RCC 7860 (cell line): ENCODE results near the gene UPP2.

ENCODE experiments used
- DNase-seq: peaks from one replicate; pipeline ENCODE4 v3.0.0-alpha.2; 2015; ENCODE audit warnings: low spot score
- FAIRE-seq: peaks from 2 replicates; lab custom pipeline; 2012; peaks lifted over from hg19 to GRCh38; lab: Jason Lieb, UNC

UPP2 gene

DNA sequence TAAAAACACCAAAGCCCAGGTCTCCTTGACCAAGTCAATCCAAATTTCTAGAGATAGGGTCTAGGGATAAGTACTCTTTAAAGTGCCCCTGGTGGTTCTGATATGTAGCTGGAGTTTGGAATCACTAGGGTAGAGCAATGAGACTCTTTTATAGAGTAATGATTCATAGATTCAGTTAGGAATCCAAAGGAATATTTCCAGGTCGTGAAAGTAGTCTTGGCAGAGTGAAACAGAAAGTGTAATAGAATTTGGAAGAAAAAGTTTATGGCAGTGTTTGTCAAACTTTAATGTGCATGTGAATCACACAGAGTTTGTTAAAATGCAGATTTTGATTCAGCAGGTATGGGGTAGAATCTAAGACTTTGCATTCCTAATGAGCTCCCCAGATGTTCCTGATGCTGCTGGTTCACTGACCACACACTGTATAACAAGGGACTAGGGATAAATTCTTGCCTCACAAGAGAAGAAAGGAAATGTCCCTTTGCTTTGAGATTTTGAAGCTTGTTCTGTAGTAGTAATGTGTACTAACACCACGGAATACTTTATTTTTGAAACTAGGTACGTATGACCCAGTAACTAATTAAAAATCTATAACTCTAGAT, 1.8 kb downstream of the UPP2 start:
- FAIRE-seq (no peak), DNase-seq (no peak)

DNA sequence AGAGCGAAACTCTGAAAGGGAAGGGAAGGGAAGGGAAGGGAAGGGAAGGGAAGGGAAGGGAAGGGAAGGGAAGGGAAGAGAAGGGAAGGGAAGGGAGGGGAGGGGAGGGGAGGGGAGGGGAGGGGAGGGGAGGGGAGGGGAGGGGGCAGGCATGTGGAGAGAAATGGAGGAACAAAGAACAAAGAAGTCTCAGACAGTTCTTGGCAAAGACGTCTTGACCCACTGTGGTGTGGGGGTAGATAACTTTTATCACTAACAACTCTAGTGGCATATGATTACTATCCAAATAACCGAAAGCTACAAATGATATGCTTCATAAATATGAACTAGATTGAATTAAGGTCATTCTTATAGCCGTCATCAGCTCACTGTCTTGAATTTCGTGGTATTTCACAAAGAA, 3.2 kb downstream of the UPP2 start:
- no peak for DNase-seq
- FAIRE-seq, result no peak

DNA sequence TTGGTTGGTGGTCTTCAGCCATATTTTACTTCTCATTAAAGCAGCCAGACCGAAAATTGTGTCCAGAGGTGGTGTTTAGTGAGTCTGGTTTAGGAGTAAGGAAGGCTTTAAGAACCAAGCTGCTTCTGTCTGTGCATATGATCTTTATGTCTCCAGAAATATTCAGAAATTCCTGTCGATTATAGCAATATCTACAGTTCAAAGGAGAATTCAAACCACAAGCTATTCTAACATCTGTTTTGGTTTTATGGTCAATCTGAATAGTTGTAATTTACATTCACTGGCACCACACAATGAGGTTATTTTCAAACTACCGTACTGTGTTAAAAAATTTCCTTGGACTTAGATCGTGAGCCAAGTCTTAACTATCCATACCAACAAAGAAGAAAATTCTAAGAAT, 11.3 kb downstream of the UPP2 start:
- FAIRE-seq, result no peak
- DNase-seq, result no peak

DNA sequence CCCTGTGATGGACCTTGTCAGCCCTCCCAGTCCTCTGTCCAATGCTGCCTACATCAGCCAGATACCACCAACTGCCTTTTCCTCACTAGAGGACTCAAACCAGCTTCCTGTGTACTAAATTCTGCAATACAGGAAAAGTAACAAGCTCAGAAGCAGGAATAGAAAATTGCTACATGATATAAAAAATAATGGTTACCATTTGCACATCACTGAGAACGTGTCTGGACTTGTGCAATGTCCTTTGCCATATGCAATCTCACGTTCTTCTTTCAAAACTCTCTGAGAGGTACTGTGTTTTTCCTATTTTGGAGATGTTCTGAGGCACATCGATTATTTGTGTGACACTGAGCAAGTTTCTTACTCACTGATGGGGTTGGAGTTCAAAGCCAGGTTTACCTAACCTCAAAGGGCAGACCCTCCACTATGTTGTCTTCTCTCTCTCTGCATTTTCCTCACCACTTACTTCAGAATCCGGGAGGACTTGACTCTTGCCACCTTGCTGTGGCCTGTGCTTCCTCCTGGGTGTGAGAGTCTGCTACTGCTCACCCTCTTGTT, 12.1 kb downstream of the UPP2 start:
- FAIRE-seq (no peak), DNase-seq (no peak)

DNA sequence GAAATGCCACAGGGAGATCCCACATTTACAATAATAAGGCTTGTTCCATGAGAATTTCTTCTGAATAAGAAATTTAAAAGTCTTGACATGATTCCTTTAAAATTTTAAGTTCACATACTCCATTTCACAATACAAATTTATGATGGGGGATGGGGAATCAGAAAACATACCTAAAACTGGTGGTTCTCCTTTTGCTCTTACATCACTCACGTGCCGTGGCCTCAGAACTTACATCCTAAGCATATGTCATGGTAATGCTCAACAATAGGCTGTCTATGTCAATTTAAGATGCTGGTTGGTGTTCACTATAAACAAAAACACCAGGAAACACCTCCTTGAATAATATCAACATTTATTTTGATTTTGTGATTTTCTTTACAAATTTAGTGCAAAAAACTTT, 12.8 kb downstream of the UPP2 start:
- DNase-seq (no peak), FAIRE-seq (no peak)

DNA sequence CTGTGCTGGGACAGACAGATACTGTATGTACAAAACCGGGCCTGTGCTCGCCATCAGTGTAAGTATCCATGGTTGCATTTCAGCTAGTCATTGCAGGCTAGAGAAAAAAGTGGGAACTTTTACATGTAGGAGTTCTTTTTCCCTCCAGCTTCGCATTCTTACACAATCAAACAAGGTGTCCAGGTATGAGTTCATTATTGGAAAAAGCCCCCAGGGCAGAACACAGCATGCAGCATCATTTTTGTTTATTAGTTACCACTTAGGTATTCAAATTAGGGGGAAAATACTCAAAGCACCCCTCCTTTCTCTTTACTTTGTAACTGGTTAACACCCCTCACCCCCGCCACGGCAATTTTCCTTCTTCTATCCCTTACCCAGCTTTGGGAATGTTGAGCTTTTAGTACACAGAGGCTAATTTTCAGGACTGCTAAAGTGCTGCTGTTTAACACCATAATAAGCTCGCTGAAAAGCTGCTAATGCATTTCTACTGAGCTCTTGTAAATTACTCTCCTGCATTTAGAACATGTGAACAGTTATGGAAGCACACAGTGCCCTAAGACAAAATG, 13.6 kb downstream of the UPP2 start:
- DNase-seq, result no peak
- no peak for FAIRE-seq

DNA sequence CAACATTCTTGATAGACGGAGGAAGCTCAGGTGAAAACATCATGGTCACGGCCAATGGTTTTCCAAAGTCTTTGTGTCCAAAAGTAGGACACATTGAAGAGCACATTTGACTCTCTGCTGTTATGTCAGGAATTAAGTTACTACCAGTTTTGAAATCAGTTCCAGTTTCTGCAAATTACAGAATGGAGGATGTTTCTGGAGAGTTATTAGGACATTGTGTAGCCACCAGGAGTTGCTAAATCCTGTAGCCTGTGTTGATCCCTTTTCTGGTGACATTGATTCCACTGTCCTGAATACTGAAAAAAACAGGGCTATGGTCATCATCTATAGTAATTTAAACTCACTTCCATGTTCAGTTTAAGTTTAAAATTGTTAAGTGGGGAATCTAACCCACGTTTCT, 15.3 kb downstream of the UPP2 start:
- FAIRE-seq (no peak), DNase-seq (no peak)

DNA sequence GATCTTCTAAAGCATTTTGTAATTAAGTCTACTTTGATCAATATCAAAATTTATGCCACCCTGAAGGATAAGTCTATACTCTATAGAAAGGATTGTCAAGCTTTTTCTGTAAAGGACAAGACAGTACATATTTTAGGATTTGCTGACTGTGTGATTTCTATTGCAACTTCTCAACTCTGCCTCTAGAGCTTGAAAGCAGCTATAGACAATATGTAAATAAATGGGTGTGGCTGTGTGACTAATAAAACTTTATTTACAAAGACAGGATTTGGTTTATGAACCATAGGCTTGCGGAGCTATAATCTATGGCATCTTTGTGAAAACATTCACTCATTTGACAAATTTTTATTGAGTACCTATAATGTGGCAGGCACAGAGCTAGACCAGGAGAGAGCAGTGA, 18.4 kb downstream of the UPP2 start:
- DNase-seq, result no peak
- FAIRE-seq, result no peak

DNA sequence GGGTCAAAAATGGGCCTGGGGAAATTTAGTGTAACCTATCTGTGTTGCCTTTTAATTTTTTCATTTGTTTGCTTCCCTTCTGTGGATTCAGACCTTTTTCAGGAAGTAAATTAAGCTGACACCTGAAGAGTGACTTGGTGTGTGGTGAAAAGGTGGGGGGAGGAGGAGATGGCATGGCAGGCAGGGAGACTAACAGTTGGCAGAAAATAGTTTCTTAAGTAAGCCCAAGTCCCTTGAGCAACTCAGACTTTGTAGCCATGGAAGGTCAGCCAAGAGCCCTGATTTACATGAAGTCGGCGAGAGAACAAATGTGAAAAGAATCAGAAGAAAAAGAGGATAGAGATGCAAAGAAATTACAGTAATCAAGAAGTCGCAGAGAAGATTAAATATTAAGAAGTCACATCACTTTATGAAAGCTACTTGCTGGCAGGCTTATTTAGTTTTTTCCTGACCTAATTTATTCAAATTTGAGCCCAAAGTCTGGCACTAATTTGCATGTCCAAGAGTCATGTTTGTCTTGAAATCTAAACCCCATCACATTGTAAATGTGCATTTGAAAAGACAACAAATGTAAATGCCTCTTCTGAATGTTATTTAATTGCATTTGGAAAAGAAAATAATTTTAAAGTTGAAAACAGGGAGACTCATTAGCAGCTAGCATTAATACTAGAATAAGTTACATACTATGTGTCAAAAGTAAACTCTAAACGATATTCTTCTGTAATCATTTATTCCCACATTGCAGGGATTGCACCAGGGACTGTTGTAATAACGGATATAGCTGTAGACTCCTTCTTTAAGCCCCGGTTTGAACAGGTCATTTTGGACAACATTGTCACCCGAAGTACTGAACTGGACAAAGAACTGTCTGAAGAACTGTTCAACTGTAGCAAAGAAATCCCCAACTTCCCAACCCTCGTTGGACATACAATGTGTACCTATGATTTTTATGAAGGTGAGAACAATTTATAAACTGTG, 19.3 kb downstream of the UPP2 start:
- FAIRE-seq, result no peak
- no peak for DNase-seq

DNA sequence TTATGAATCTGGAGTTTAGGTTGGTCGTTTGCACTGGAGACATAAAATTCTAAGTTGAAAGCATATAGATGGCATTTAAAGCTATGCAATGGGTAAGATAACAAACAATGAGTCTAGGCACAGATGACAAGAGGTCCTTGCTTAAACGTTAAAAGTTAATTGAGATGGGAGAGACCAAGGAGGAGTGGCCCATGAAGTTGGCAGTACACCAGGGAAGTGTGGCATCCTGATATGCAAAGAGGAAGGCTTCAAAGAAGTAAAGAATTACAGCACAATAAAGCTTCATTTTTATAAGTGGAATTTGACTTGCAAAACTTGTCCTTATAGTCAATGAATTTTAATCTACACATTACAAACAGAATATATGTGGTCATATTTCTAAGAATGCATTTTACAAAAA, 23.2 kb downstream of the UPP2 start:
- DNase-seq (no peak), FAIRE-seq (no peak)

DNA sequence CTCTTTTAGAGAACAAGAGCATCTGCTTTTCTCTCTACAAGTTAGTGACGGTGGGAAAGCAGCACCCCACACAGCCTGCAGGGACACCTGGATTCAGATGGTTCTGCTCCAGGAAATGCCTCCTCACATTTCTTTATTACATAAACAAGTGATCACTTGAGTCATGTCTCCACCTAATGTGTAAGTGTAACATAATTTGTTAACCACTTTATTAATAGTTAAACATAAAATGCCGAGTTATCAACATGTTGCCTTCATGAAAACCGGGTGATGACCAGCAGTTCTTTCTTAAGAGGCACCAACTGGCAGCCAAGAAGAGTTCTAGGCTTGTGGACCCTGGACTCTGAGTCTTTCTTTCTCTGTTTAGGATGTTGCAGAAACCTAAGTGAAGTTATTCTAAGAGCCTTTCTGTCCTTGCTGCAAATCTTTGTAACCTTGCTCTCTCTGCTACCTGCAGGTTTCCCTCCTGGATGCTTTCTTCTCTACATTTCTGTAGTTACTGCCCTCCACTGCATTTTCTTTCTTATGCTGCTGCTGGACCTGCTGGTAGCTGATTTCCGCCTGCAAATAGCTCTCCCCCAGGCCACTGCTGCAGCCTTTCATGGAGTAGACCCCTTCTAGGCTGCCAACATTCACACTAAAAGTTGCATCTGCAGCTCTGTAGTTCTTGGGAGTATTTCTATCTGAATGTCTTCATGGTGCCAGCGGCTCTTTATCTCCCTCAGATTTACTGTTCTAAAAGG, 24.3 kb downstream of the UPP2 start:
- FAIRE-seq, result no peak
- DNase-seq, result no peak

DNA sequence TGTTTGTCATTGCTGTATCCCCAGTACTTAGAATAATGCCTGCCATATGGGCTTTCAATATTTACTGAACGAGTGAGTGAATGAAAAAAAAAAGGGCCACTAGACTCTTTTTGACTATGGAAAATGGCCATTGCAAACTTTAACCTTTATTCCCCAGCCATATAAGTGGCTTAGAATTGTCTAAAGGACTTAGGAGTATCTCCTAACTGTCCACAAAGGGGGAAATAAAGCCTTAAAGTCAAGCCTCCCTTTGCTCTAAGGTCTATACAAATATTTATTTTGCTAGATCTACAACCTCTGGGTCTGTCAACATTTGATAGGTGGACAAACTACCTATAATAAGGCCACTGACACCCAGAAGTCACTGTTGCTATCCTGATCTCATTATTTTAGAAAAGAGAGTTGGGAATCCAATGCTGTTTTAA, 25.7 kb downstream of the UPP2 start:
- no peak for DNase-seq
- FAIRE-seq, result no peak

DNA sequence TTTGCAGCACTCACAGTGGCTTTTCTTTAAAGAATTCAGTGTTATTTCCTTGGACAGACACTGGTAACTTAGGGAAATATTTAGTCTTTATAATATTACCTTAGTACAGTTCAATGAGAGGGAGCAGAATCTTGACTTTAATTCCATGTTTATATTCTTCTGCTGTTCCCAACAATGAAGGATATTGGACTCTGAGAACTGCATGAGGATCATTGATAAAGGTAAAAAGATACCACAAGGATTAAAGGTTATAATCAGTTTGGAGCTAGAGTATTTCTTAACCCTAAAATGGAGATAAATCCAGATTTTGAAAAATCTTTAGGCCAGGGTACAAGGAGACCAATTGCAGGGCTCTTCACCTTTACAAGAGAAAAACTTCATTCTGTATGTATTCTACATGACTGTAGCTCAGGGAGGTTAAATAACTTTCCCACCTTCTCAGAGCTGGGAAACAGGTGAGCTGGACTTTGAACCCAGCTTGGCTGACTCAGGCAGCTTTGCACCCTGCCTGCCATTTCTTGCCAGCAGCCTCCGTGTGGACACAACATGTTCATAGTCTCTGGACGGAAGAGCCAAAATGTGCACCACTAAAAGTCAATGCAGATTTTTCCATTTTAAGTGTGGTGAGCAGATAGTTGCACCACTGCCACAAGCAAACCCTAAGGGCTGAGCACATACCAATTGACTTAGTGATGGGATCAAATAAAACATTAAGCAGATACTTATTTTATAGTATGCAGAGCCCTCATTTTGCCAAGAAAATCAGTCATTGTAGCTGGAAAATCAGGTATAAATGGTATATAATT, 26.7 kb downstream of the UPP2 start:
- FAIRE-seq (no peak), DNase-seq (no peak)

DNA sequence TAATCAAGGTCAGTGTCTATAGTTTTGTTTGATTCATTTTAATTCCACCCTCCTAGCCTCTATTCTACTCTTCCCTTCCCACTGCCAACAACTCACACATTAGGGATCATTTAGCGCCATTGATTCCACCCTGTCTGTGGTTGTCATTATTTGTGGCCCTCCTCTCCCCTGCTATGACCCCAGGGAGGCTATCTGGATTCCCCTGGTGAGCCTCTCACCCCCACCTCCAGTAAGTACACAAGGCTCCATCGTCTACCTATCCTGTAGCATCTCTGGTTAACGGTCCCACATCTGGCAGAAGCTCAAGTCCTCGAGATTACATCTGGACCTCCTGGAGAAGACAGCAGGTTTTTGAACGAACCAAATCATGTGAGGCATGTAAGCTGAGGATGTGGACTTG, 27.4 kb downstream of the UPP2 start:
- DNase-seq, result no peak
- FAIRE-seq, result no peak

DNA sequence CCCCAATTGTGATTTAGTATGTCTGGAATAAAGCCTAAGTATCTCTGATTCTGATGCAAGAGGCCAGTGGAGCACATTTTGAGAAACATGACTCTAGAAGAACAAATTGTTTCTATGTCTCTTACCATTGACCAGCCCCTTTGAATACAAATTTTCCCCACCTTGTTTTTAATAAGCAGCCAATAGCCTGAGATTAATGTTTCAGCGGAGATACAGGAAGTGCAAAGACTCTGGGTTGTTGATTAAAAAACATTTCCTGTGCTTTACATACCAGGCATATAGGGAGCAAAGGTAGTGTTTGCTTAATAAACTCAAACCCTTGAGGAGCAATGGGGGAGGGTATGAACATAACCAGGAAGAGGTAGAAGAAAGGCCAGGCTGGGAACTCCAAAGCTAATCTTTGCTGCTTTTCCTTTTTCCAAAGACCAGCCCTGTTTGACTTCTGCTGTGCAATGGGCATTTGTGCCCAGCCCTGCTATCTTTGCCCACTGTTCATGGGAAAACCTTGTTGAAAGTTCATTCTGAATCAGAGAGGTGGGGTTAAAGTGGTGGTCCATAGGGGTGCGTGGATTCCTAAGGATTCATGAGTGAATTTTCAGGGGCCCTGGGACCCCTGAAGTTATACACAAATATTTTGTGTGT, 29.3 kb downstream of the UPP2 start:
- peak; percentile 17 for DNase-seq
- FAIRE-seq, result peak; percentile 44

DNA sequence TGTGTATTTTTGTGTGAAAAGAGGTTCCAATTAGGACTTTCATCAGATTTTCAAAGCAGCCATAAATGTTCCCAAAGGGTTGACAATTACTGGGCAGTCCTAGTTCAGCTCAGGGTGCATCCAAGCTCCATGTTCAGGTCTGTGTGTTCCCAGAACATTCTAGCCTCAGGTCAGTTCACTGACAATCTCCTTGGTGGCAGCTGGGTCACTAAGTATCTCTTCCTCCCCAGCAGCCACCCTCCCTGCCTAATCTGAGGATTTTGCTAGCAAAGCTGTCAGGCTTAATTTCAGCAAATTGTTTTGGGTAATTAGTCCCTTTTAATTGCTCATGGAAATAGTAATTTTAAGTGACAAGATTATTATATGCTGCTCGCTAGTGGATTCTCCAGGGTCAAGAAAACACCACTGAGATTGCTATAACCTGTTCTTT, 29.8 kb downstream of the UPP2 start:
- FAIRE-seq (no peak), DNase-seq (no peak)

DNA sequence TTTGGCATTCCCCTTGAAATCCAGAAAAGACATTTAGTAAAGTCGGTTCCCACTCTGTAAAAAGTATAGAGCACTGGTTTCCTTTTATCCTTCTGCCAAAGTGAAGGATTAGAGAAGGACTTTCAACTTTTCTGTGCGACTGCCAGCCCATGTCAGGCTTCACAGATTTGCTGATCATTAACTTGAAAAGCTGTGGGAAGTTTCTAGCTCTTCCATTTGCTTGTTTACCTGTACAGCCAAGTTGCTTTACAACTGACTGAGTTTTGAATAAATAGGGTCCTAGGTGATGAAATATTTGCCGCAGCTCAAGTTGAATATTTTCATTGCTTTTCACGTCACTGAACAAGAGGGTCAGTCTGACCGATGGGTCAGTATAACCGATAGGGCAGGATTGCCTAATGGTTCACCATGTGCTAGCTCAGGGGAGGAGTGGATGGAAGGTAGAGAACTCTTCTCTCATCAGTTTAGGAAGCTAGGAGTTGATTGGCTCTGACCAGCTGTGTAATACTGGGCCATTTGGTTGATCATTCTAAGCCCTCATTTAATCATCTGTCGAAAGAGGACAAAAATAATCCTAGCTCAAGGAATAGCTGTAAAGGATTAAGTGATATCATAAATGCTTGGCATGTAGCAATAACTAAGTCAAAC, 30.4 kb downstream of the UPP2 start:
- DNase-seq, result peak; percentile 69
- FAIRE-seq, result peak; percentile 95

DNA sequence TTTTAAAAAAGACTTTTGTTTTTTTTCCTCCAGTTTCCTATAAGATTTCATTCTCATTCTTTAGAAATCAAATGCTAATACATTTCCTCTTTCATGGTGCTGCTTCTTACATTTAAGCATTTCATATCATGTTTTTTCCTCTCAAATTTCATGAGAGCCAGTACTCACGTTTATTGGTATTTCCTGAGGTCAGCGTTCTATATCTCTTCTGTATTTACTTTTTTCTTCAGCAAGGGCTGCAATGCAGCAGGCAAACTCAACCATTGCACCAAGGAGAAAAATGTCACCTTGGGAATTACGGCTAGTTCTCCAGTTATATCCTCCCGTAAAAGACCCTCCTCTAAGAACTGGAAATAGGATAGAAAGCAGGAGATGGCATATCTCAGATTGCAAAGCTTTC, 32.4 kb downstream of the UPP2 start:
- FAIRE-seq (no peak), DNase-seq (no peak)

DNA sequence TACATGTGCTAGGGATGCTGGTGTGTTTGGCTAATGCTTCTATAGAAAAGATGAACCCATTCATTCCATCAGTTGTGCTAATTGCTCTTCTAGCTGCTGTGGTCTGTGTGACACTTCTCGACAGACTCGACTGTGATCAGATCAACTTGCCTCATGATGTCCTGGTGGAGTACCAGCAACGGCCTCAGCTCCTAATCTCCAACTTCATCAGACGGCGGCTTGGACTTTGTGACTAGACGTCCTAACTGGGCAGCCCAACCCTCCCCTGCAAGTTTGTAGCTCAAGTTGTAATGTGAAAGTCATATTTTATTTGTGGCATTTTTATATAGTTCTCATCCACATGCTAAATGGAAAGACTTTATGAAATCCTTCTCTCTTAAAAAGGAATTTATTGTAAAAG, 33.0 kb downstream of the UPP2 start:
- no peak for DNase-seq
- no peak for FAIRE-seq
